ENCODE data around the gene HSPA8. TPM values are rescaled to one million over a fixed set of nuclear protein-coding genes. Genes with fewer than 3 reads are reported as not detected.

HSPA8 gene
- total and polyA plus RNA-seq, 2 of the 13 experiments (the other 11 are each of a cell fraction or from before 2014, with no cell fraction given): 936 to 2,151 TPM

DNA sequence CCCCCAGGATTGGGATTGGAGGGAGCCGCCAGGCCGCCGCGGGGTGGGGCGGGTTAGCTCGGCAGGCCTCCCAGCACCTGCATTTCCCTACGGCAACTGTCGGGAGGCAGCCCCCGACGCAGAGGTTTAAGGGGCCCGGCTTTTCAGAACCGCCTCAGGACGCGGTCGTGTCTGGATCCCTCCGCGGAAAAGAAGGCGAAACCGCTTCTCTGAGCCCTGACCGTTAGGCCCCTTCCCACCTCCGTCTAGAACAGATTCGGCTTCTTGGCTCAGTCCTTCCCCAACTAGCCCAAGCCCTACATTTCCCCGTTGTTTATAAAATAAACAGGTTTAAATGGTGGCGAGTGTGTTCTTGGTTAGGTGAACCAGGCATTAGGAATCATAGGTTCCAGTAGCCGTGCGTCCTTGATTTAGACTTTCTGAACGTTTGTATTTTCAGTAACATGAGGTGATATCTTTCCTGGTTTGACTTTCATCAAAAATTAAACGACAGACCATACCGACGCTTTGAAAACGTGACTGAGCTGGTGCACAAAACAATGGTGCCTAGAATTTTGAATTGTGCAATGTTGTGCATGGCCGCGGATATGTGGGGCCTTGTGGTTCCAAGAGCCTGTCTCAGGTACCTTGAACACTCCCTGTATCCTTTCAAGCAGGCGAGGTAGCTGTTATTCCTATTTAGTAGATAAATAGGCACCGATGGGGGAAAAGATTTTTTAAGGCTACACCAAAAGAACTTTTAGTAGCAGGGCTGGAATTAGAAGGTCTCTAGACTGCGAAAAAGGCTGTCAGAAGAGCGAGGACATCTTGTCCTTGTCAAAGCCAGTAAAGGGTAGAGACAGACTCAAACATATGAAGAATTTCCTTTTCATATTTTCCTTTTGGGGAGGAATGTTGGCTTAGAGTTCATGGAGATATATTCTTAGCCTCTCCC is 1.2 kb upstream of the HSPA8 start (continued):
- TF ChIP-seq SOX13 (IDR thresholded peaks at IDR 0.05) (no peak), SOX13 (CRISPR knock-in tag; conservative IDR thresholded peaks at IDR 0.05 in 1 of 2, IDR thresholded peaks at IDR 0.05 in 1 of 2) (peak in 1 of 2 experiments; percentile 24; a peak in 1 of 4 replicates), RFXANK (CRISPR knock-in tag; IDR thresholded peaks at IDR 0.05) (no peak), CENPX (CRISPR knock-in tag; IDR thresholded peaks at IDR 0.05) (no peak), FOXP1 (IDR thresholded peaks at IDR 0.05) (no peak), FOXP1 (CRISPR knock-in tag; IDR thresholded peaks at IDR 0.05) (no peak), ZNF775 (CRISPR knock-in tag; IDR thresholded peaks at IDR 0.05; ENCODE audit: borderline replicate concordance) (no peak), ZNF879 (CRISPR knock-in tag; IDR thresholded peaks at IDR 0.05) (peak; percentile 65), ZNF616 (CRISPR knock-in tag; IDR thresholded peaks at IDR 0.05; ENCODE audit: low read depth) (no peak), SMARCE1 (IDR thresholded peaks at IDR 0.05; ENCODE audit: borderline replicate concordance) (no peak), ZSCAN12 (CRISPR knock-in tag; IDR thresholded peaks at IDR 0.05) (no peak)
- TF ChIP-seq, protein P1, sequence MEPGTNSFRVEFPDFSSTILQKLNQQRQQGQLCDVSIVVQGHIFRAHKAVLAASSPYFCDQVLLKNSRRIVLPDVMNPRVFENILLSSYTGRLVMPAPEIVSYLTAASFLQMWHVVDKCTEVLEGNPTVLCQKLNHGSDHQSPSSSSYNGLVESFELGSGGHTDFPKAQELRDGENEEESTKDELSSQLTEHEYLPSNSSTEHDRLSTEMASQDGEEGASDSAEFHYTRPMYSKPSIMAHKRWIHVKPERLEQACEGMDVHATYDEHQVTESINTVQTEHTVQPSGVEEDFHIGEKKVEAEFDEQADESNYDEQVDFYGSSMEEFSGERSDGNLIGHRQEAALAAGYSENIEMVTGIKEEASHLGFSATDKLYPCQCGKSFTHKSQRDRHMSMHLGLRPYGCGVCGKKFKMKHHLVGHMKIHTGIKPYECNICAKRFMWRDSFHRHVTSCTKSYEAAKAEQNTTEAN (CRISPR knock-in tag; conservative IDR thresholded peaks at IDR 0.05): 0 out of 2 replicates have a peak, but pooled peaks have one; percentile 41
